K562 (cell line): ENCODE results near the gene ZNF891. TPM values are rescaled to one million over a fixed set of nuclear protein-coding genes. Genes with fewer than 3 reads are reported as not detected.

Experiments
- CHD2 ChIP-seq: IDR thresholded peaks from 2 replicates; pipeline ENCODE4 v1.6.1; 2011; ENCODE audit warnings: low read depth, low read length
- DIDO1 ChIP-seq: fragments of 450-650 bp; IDR thresholded peaks from 2 replicates; pipeline ENCODE4 v1.6.1; 2016; ENCODE audit warnings: low read depth, missing biosample characterization, missing genetic modification characterization
- E2F3 ChIP-seq: fragments of 250-450 bp; sonication (Bioruptor Pico); IDR thresholded peaks from 2 replicates; pipeline ENCODE4 v1.4.0; 2020; ENCODE audit warnings: mild to moderate bottlenecking
- KAT2B ChIP-seq: IDR thresholded peaks from one replicate; pipeline ENCODE4 v1.6.1; 2012; ENCODE audit warnings: low read depth, mild to moderate bottlenecking, control low read depth, inconsistent platforms, low read length, moderate library complexity
- MECOM ChIP-seq: fragments of 250-450 bp; sonication (Bioruptor Pico); IDR thresholded peaks from 2 replicates; pipeline ENCODE4 v1.8.0; 2022; ENCODE audit warnings: inconsistent platforms
- MTA1 ChIP-seq: fragments of 450-650 bp; IDR thresholded peaks from 2 replicates; pipeline ENCODE4 v1.6.1; 2017; ENCODE audit warnings: borderline replicate concordance
- MYC ChIP-seq, 2 experiments: fragments of 250-450 bp in 1 of 2; sonication (Bioruptor Pico) in 1 of 2; IDR thresholded peaks; 2 replicates each; pipeline versions ENCODE4 v1.5.1 to v1.6.1; 2012 to 2021; ENCODE audit warnings: low read depth in 2 of 2, borderline replicate concordance in 1 of 2, improper control_type of control experiment in 1 of 2, low read length in 1 of 2, mild to moderate bottlenecking in 1 of 2, moderate library complexity in 1 of 2
- NRF1 ChIP-seq, 2 experiments: fragments of 450-650 bp; IDR thresholded peaks in 1 of 2; conservative IDR thresholded peaks in 1 of 2; 2 replicates each; pipeline ENCODE4 v1.6.1; 2014; ENCODE audit warnings: mild to moderate bottlenecking in 2 of 2
- NUFIP1 ChIP-seq: fragments of 450-650 bp; IDR thresholded peaks from 2 replicates; pipeline ENCODE4 v1.6.1; 2018; ENCODE audit not compliant: partially characterized antibody
- PYGO2 ChIP-seq: fragments of 450-650 bp; IDR thresholded peaks from 2 replicates; pipeline ENCODE4 v1.6.1; 2016; ENCODE audit warnings: mild to moderate bottlenecking, missing genetic modification characterization, moderate library complexity, missing compliant biosample characterization
- SIN3B ChIP-seq: fragments of 450-650 bp; IDR thresholded peaks from 2 replicates; pipeline ENCODE4 v1.6.1; 2017; ENCODE audit warnings: low read depth, mild to moderate bottlenecking, moderate library complexity
- SNIP1 ChIP-seq: fragments of 450-650 bp; IDR thresholded peaks from 2 replicates; pipeline ENCODE4 v1.7.1; 2017; ENCODE audit warnings: low read depth, mild to moderate bottlenecking
- SRSF3 ChIP-seq: fragments of 200-400 bp; formaldehyde crosslinking; IDR thresholded peaks from 2 replicates; pipeline ENCODE4 v1.6.1; 2016; ENCODE audit warnings: mild to moderate bottlenecking, low read length, moderate library complexity; ENCODE audit not compliant: insufficient read depth
- TAF15 ChIP-seq: fragments of 200-400 bp; formaldehyde crosslinking; IDR thresholded peaks from 2 replicates; pipeline ENCODE4 v1.6.1; 2017; ENCODE audit warnings: mild to moderate bottlenecking, low read depth, low read length, moderate library complexity
- TOE1 ChIP-seq, 2 experiments: fragments of 450-650 bp in 1 of 2; sonication (generic) in 1 of 2; formaldehyde crosslinking in 1 of 2; IDR thresholded peaks; 2 replicates each; pipeline versions ENCODE4 v1.7.1 to v1.8.0; 2016 to 2022; ENCODE audit warnings: borderline replicate concordance in 2 of 2, mild to moderate bottlenecking in 2 of 2, antibody characterized with exemption in 1 of 2, inconsistent platforms in 1 of 2, low read depth in 1 of 2, missing genetic modification reagents in 1 of 2, moderate library complexity in 1 of 2
- ZNF133 ChIP-seq: fragments of 250-450 bp; sonication (Bioruptor Pico); IDR thresholded peaks from 2 replicates; pipeline ENCODE4 v1.4.0; 2020; ENCODE audit warnings: mild to moderate bottlenecking
- ZNF165 ChIP-seq: fragments of 250-450 bp; sonication (Bioruptor Pico); IDR thresholded peaks from 2 replicates; pipeline ENCODE4 v1.4.0; 2020; ENCODE audit warnings: borderline replicate concordance
- ZNF217 ChIP-seq: sonication (generic); formaldehyde crosslinking; IDR thresholded peaks from 2 replicates; pipeline ENCODE4 v1.8.0; 2022; ENCODE audit warnings: mild to moderate bottlenecking, missing genetic modification reagents
- ZNF263 ChIP-seq: sonication (generic); formaldehyde crosslinking; IDR thresholded peaks from 2 replicates; pipeline ENCODE4 v1.8.0; 2022; ENCODE audit warnings: mild to moderate bottlenecking, missing genetic modification reagents, borderline replicate concordance
- ZNF311 ChIP-seq: fragments of 250-450 bp; sonication (Bioruptor Pico); IDR thresholded peaks from 2 replicates; pipeline ENCODE4 v1.4.0; 2020; ENCODE audit warnings: mild to moderate bottlenecking, moderate library complexity
- ZNF436 ChIP-seq: fragments of 250-450, 450-650 bp; sonication (Bioruptor Pico); formaldehyde crosslinking; IDR thresholded peaks from 2 replicates; pipeline ENCODE4 v1.7.0; 2020; ENCODE audit warnings: mild to moderate bottlenecking
- polyA plus RNA-seq, 8 experiments: library from polyadenylated mRNA; depleted of rRNA in 4 of 8; stranded (reverse) in 5 of 8; unstranded in 3 of 8; fragments of >200 nt; fragmentation: Nextera tagmentation in 2 of 8; fragmentation: Illumina TruSeq in 1 of 8; extraction: Ambion mirVana in 2 of 8; extraction: Trizol in 1 of 8; gene quantifications; 2 replicates each; pipeline versions ENCODE4 v1.2.1 to v1.2.3, GENCODE V29; 2011 to 2014; ENCODE audit warnings: inconsistent platforms in 1 of 8, missing spikeins in 1 of 8
- total RNA-seq, 7 experiments: library from RNA; depleted of rRNA in 6 of 7; stranded (reverse); fragments of >200 nt in 6 of 7; fragmentation: Illumina TruSeq in 2 of 7; extraction: Trizol in 2 of 7; gene quantifications; 2 replicates each; pipeline versions ENCODE4 v1.2.1 to v1.2.3, GENCODE V29; 2011 to 2021; ENCODE audit warnings: low replicate concordance in 1 of 7
- TF ChIP-seq, protein P1 (sequence below): conservative IDR thresholded peaks from 2 replicates; pipeline ENCODE4 v1.6.1; 2011; ENCODE audit warnings: low read depth, mild to moderate bottlenecking, low read length; ENCODE audit not compliant: control insufficient read depth
- TF ChIP-seq, protein P2 (sequence below): sonication (generic); formaldehyde crosslinking; IDR thresholded peaks from 2 replicates; pipeline ENCODE4 v1.8.0; 2022; ENCODE audit warnings: mild to moderate bottlenecking, missing genetic modification reagents
- TF ChIP-seq, protein P3 (sequence below): fragments of 450-650 bp; IDR thresholded peaks from one replicate; pipeline ENCODE4 v1.6.1; 2018; ENCODE audit warnings: mild to moderate bottlenecking, moderate library complexity; ENCODE audit not compliant: partially characterized antibody

Gene ZNF891
- total and polyA plus RNA-seq, 9 of the 15 experiments (the other 6 are each of a cell fraction or from before 2014, with no cell fraction given) = 0.41 to 2.0 (median 1.3) TPM

DNA sequence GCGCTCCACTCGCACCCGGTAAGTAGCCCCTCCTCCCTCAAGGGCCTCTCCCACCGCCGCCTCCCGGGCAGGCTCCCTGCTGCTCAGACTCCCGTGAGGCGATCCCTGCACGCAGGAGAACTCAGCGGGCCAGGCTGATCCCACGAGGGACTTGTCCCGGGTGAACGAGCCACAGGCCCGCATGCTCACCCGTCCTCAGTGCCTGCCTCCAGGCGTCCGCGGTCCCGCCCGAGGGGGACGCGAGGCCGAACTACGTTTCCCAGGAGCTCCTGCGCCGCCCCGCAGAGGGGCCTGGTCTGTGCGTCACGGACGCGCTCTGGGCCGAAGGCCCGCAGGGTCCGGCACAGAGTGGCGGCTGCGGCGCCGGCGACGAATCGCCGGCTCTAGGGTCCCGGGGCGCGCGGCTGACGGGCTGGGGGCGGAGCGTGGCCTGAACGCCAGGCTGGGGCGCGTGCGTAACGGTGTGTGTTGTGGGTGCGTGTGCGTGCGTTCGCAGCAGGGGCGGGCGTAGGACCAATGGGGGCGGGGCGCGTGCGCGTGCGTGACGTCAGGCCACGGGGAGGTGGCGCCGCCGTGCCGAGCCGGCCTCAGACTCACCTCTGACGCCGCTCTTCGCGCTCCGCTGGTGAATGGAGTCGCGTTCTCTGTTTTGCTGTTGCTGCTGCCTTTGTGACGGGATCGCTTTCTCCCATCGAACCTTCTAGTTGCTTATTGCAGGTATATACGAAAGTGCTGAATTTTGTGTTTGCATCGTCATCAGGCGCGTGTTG is at the start of gene ZNF891, which contains the start of gene ZNF10 (continued):
- TF ChIP-seq NUFIP1 = no peak
- no peak for TF ChIP-seq KAT2B
- no peak for TF ChIP-seq PYGO2 (tag)
- TF ChIP-seq ZNF133 = no peak; the same call in 1 of the 2 replicates
- TF ChIP-seq TOE1 (IDR thresholded peaks at IDR 0.05; ENCODE audit: borderline replicate concordance) = no peak; the same call in 1 of the 2 replicates
- TF ChIP-seq TOE1 (CRISPR knock-in tag; IDR thresholded peaks at IDR 0.05; ENCODE audit: borderline replicate concordance, low read depth) = no peak
- TF ChIP-seq ZNF311 (CRISPR knock-in tag) = no peak
- TF ChIP-seq NRF1 (conservative IDR thresholded peaks at IDR 0.05 in 1 of 2, IDR thresholded peaks at IDR 0.05 in 1 of 2) = peak; percentile 96
- TF ChIP-seq, protein P1, sequence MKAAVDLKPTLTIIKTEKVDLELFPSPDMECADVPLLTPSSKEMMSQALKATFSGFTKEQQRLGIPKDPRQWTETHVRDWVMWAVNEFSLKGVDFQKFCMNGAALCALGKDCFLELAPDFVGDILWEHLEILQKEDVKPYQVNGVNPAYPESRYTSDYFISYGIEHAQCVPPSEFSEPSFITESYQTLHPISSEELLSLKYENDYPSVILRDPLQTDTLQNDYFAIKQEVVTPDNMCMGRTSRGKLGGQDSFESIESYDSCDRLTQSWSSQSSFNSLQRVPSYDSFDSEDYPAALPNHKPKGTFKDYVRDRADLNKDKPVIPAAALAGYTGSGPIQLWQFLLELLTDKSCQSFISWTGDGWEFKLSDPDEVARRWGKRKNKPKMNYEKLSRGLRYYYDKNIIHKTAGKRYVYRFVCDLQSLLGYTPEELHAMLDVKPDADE = peak; percentile 93
- TF ChIP-seq MECOM (CRISPR knock-in tag) = no peak
- TF ChIP-seq ZNF436 (CRISPR knock-in tag) = no peak
- 0 out of 2 replicates have a peak, but pooled peaks have one; percentile 54 for TF ChIP-seq ZNF165 (CRISPR knock-in tag)
- TF ChIP-seq MYC (IDR thresholded peaks at IDR 0.05; ENCODE audit: low read depth, low read length) = peak; percentile 54
- TF ChIP-seq MYC (CRISPR knock-in tag; IDR thresholded peaks at IDR 0.05; ENCODE audit: borderline replicate concordance, low read depth) = no peak
- TF ChIP-seq TAF15 = no peak
- TF ChIP-seq CHD2 = peak; percentile 50
- TF ChIP-seq E2F3 = no peak; the same call in 1 of the 2 replicates
- 0 out of 2 replicates have a peak, but pooled peaks have one; percentile 26 for TF ChIP-seq DIDO1 (tag)
- no peak for TF ChIP-seq ZNF263
- TF ChIP-seq, protein P2, sequence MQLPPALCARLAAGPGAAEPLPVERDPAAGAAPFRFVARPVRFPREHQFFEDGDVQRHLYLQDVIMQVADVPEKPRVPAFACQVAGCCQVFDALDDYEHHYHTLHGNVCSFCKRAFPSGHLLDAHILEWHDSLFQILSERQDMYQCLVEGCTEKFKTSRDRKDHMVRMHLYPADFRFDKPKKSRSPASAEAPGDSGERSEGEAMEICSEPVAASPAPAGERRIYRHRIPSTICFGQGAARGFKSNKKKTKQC (CRISPR knock-in tag) = 0 out of 2 replicates have a peak, but pooled peaks have one; percentile 62
- TF ChIP-seq SNIP1 = no peak
- peak; percentile 92 for TF ChIP-seq MTA1
- no peak for TF ChIP-seq SRSF3
- TF ChIP-seq ZNF217 (CRISPR knock-in tag) = no peak
- TF ChIP-seq SIN3B = peak; percentile 59; the same call in 1 of the 2 replicates
- TF ChIP-seq, protein P3, sequence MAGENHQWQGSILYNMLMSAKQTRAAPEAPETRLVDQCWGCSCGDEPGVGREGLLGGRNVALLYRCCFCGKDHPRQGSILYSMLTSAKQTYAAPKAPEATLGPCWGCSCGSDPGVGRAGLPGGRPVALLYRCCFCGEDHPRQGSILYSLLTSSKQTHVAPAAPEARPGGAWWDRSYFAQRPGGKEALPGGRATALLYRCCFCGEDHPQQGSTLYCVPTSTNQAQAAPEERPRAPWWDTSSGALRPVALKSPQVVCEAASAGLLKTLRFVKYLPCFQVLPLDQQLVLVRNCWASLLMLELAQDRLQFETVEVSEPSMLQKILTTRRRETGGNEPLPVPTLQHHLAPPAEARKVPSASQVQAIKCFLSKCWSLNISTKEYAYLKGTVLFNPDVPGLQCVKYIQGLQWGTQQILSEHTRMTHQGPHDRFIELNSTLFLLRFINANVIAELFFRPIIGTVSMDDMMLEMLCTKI = no peak
